ENCODE results near the gene MACROD1.
A peak's percentile ranks its signal among the peaks of the same experiment; 100 is the strongest.

The MACROD1 gene

GRCh38 chr11:64008914-64009633, 156.8 kb downstream of the MACROD1 start:
- no peak for DNase-seq

GRCh38 chr11:64008283-64008913, 157.5 kb downstream of the MACROD1 start:
- no peak for DNase-seq

- DNase-seq: no peak
Observed at GRCh38 chr11:64007629-64008282, 158.2 kb downstream of the MACROD1 start.

- DNase-seq: no peak
Observed at GRCh38 chr11:64007160-64007628, 158.7 kb downstream of the MACROD1 start.

- DNase-seq: no peak
Observed at GRCh38 chr11:64006398-64006797, 159.5 kb downstream of the MACROD1 start.

GRCh38 chr11:64005691-64006090, 160.2 kb downstream of the MACROD1 start:
- DNase-seq: no peak

GRCh38 chr11:64004590-64004984, 161.3 kb downstream of the MACROD1 start:
- DNase-seq: no peak

- DNase-seq: no peak
Observed at GRCh38 chr11:64003807-64004589, 161.9 kb downstream of the MACROD1 start.

- no peak for DNase-seq
Observed at GRCh38 chr11:64001484-64002420, 164.2 kb downstream of the MACROD1 start.

GRCh38 chr11:64000740-64001483, 165.0 kb downstream of the MACROD1 start:
- DNase-seq: no peak

GRCh38 chr11:64000026-64000739, 165.7 kb downstream of the MACROD1 start:
- DNase-seq: peak; percentile 73

GRCh38 chr11:63999349-64000025, 166.4 kb downstream of the MACROD1 start:
- DNase-seq: peak; percentile 67

GRCh38 chr11:63998558-63999348, 167.2 kb downstream of the MACROD1 start:
- DNase-seq: no peak

- DNase-seq: no peak
Observed at GRCh38 chr11:63997801-63998337, 168.0 kb downstream of the MACROD1 start.

- no peak for DNase-seq
Observed at GRCh38 chr11:63997104-63997700, 168.7 kb downstream of the MACROD1 start.

- DNase-seq: no peak
Observed at GRCh38 chr11:63996512-63996911, 169.4 kb downstream of the MACROD1 start.

- no peak for DNase-seq
Observed at GRCh38 chr11:63993993-63994392, 171.9 kb downstream of the MACROD1 start.

GRCh38 chr11:63993100-63993499, 172.8 kb downstream of the MACROD1 start:
- no peak for DNase-seq
